GM18511 (cell line): Measurements from ENCODE around the gene CNKSR3.

ENCODE experiments used
- ATAC-seq: cut with Tn5 transposase; IDR thresholded peaks from one replicate; pipeline ENCODE4 v1.9.1; 2021; ENCODE audit warnings: mild to moderate bottlenecking, moderate library complexity; ENCODE audit not compliant: unreplicated experiment

CNKSR3 gene

DNA sequence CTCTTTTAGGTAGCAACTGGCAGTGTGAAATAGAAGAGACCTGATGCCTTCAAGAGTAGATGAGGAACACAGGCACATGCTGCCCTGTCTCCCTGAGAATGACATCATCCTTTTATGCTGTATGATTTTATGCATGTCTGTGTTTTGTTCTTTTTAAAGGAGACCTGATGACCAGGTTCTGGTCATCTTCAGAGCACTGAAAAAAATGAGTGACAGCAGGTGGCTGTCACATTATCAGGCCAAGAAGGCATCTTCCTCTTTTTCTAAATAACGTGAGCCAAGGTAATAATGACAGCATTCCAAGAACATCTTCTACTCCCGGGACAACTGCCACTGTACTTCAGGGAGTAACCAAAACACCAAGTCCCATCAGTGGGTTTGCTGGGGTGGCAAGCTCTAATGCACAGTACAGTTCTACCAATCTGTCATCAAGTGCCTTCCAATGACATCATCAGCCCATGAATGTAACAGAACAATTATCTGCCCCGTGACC is 28.9 kb downstream of the CNKSR3 start:
- no peak for ATAC-seq

DNA sequence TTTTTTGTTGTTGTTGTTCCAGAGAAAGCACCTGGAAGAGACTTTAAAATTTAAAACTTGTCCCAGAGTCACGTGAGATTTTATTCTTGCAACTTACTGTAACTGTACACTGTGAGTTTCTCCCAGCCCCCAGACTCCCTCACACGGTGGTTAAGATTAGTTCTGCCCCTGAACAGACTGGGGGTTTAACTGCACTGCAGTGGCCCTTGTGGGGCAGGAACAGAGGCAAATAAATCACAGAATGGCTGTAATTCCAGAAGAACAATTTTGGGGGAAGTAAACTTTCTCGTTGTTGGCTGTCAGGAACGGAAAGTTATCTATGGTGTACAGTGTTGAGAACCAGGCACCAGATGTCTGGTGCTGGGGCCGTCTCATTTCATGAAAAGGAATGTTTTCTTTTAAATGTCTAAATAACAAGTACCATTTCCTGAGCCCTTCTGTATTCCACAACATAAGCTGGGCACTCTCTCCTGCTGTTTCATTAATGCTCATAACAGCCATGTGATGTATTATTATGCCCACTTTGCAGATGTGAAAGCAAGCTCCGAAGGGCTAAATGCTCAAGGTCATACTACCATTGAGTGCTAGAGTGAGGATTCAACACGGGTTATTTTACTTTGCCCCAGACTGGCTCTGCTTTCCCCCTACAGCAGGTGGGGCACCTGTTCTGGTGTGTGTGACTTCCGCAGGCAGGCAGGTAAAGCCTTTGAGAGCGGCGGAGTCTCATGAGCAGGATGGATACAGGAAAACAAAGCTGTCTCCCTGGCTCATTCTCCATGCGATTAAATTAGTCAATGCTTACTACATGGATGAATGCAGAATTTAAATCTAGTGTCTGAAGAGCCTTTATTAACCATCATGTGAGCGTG is 30.5 kb downstream of the CNKSR3 start:
- no peak for ATAC-seq

DNA sequence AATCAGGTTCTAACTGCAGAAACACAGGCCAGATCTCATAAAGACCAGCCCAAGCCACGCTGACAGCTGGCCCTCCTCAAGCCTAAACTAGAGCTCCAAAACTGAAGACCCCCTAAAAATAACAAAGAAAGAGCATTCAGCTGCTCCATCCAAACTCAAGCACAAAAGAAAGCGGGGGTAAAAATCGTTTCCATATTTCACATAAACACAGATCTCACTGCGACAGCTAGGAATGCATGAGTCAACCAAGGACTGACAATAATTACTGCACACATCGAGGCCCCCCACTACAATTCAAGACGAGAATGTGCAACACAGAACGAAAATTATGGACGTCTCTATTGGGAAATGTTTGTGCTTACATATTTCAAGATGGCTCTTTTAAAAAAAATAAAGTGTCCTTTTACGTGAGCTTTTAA is 31.1 kb downstream of the CNKSR3 start:
- ATAC-seq, result no peak

- ATAC-seq, result no peak
These were observed 31.8 kb downstream of the CNKSR3 start for GRCh38 chr6:154478701-154479060.

DNA sequence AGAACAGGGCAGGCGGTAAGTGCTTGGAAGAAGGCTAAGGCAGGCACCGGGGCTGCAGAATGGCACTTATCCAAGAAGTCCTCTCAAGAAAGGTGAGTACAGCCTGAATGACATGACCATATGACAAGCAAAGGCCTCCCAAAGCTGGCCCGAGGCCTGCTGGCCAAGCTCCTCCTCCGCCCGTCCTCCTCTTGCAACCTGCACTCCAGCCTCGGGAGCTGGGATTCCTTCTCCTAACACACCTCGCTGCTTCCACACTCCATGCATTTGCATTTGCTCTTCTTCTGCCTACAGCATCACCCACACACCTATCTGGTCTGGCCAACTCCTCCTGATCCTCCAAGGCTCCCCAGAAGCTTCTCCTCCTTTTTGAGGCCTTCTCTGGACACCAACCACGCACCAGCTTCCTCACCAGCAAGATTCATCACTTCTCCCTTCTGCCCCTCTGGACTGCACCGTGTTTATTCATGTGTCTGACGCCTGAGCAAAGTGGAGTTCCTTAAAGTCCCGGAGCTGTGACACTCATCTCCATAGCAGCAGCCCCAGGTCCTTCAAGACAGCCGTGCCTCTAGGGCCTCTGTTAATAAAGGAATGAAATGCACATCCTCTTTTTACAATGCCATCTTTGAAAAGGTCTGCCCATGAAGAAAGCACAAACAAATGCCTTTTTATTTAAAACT is 32.3 kb downstream of the CNKSR3 start:
- peak; percentile 40 for ATAC-seq

DNA sequence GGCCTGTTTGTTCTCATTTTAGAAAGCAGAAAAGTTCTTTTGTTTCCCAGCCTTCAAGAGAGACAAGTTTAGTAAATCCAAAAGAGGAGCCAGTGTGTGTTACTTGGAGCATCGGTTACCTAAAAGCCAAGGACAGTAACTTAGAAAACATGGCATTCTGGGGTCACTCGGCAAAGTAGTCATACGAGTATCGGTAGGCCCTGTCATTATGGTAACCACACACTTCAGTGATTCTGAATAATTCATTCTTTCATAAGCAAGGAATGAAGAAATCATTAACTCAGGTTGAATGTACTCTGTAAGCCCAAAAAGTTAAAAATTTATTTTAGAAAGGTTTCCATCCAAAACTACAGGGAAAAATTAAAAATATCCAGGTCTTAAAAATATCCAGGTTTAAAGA is 34.0 kb downstream of the CNKSR3 start:
- peak; percentile 35 for ATAC-seq

- ATAC-seq, result no peak
These were observed 35.6 kb downstream of the CNKSR3 start for GRCh38 chr6:154474648-154475428.

GRCh38 chr6:154473324-154473723 is 37.2 kb downstream of the CNKSR3 start:
- no peak for ATAC-seq

- no peak for ATAC-seq
These were observed 38.7 kb downstream of the CNKSR3 start for GRCh38 chr6:154471609-154472362.

- ATAC-seq, result no peak
These were observed 41.1 kb downstream of the CNKSR3 start for GRCh38 chr6:154469306-154469935.

DNA sequence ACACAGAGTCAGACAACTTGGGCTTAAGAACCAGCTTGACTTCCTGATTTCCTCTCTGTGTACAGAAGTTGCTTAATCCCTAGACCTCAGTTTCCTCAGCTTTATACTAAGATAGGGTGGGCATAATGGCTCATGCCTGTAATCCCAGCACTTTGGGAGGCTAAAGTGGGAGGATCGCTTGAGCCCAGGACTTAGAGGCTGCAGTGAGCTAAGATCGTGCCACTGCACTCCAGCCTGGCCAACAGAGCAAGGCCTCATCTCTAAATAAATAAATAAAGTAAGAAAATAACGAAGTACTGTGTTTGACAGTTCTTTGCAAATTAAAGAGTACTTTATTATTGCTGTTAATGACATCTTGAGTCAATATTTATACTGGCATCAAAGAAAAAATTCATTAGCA is 41.7 kb downstream of the CNKSR3 start:
- no peak for ATAC-seq

DNA sequence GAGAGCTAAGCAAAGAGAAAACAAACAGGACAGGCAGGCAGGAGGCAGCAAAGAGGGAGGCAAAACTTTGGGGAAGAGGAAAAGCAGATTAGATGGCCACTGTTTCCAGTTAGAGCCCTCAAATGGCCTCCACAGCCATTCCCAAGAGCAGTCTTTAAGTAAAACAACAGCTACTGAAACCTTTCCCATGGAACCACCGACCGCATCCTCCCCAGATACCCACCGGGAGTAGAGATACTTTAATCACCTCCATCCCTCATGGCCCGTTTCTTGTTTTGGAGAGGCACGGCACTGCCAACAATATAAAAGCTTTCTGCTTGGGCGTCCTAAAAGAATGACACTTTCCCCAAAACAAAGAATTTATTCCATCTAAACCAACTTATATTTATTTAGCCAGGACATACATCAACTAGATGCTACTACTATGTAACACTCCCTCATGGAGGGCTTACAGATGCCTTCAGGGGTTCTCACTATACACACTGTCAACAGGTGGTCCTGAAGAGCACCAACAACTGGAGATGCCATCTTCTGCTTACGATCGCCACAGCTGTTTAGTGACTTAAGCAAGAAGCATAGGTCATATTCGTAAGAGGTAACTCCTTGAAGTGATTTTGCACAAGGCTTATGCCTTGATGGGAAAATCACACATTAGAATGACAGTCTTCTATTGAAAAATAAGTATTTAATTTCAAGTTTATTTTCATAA is 43.4 kb downstream of the CNKSR3 start:
- ATAC-seq, result no peak

DNA sequence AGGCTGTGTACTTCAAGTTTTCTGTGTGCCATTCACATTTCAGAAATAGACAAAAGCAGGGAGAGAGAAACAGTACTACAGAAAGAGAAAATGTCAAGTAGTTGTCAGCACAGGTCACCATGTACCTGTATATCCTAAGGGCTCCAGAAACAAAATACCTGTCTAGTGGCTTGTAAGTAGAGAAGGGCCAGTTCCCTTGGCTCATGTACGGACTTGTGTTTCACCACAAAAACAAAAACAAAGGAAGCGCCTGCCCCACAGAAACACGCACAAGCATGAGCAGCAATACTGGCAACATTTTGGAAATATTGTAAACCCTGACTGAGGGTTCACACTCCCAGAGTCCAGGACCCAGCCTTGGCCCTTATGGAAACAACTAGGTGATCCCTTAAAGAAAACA is 44.3 kb downstream of the CNKSR3 start:
- ATAC-seq, result no peak

GRCh38 chr6:154463573-154464419 is 46.7 kb downstream of the CNKSR3 start:
- ATAC-seq, result no peak

- no peak for ATAC-seq
These were observed 48.1 kb downstream of the CNKSR3 start for GRCh38 chr6:154462425-154462824.

GRCh38 chr6:154461348-154461747 is 49.1 kb downstream of the CNKSR3 start:
- no peak for ATAC-seq

DNA sequence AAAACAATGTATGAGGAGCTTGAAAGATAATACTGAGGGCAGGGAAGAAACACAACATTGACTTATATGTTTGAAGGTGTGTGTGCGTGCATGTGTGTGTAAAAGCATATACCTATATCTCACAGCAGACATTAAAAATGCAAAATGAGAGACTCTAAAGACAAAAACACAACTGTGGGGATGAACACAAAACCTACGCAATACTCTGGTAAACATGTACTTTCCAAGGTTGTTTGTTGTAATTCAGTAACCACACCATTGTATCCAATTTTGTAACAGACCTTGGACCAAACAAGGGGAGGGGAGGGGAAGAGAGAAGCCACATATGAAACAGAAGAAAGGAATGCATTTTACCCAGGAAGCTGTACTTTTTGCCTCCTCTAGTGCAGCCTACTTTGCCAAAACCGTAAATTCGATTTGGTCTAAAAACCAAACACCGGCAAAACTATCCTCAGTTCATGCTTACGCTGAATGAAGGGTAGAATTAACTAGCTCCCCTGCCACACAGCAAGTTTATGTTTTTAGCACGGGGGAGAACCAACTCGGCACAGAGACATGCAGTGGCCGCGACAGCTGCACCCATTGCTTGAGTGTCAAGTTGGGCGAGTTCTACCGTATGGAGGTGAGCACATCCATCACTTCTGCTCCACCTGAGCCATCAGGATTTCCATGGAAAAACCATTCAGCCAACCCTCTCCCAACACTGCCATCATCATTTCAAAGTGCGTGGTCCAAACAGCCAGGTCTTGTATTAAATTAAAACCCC is 50.0 kb downstream of the CNKSR3 start:
- ATAC-seq, result no peak

DNA sequence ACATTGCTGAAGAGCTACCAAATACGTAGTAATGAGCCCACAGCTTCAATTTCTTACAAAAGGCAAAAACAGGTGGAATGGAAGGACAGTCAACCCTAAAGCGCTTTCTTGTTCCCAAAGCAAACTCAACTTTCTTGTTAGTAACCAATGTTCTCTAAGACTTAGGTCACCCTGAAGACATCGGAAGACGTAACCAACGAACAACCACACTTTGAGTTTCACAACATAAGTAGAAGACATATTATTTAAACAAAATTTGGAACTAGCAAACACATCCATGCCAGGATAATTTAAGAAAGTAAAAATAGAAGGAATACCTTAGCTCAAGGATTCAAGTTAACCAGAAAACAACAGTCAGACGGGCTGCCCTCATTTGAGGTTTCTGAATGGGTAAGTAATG is 51.0 kb downstream of the CNKSR3 start:
- ATAC-seq, result no peak
